Muscle of arm (tissue), 12 donors: Measurements from ENCODE around the gene RACK1. TPM values are rescaled to one million over a fixed set of nuclear protein-coding genes. Genes with fewer than 3 reads are reported as not detected.

Experiments
- DNase-seq: peaks from one replicate; pipeline ENCODE4 v3.0.0-alpha.2; 2013
- polyA plus RNA-seq, 12 donors: library from polyadenylated mRNA; unstranded; fragments of 120-200 nt; gene quantifications; one replicate each; pipeline ENCODE4 v1.2.1, GENCODE V29; 2013; ENCODE audit not compliant: insufficient read length in 12 of 12

The RACK1 gene
- polyA plus RNA-seq, 12 donors: 840 to 3,401 (median 2,996) TPM

- no peak for DNase-seq
Observed at GRCh38 chr5:181186986-181187499, 56.7 kb downstream of the RACK1 start.

Other genes with a start within 250 kb of the RACK1 start
- 10 to 100 TPM in 8 of 12 donors, 1 to 10 TPM in 3, not detected in 1; 6.2 to 20.8 (median 13.6) TPM for gene BTNL9, start 203.6 kb downstream of the RACK1 start, polyA plus RNA-seq
- not detected for gene OR2V1, start 112.7 kb downstream of the RACK1 start, polyA plus RNA-seq
- gene OR2V2, start 96.3 kb downstream of the RACK1 start, polyA plus RNA-seq: under 1 TPM in 2 of 12 donors, not detected in 10; 0.04 to 0.07 TPM
- gene TRIM7, start 38.7 kb downstream of the RACK1 start, polyA plus RNA-seq: 10 to 100 TPM in 9 of 12 donors, 1 to 10 TPM in 2, not detected in 1; 2.3 to 24.0 (median 13.9) TPM
- gene TRIM41, start 20.6 kb downstream of the RACK1 start, polyA plus RNA-seq: 10 to 100 TPM in 11 of 12 donors, not detected in 1; 13.1 to 23.2 (median 16.6) TPM
- gene TRIM52, start 17.2 kb upstream of the RACK1 start, polyA plus RNA-seq: 10 to 100 TPM in 8 of 12 donors, 1 to 10 TPM in 3, not detected in 1; 9.1 to 30.5 (median 20.4) TPM
- gene OR4F3, start 123.4 kb upstream of the RACK1 start, polyA plus RNA-seq: not detected